HG03095 (cell line): Measurements from ENCODE around the gene CCR9.

Experiments used
- ATAC-seq: cut with Tn5 transposase; IDR thresholded peaks from one replicate; pipeline ENCODE4 v1.9.1; 2021; ENCODE audit warnings: moderate library complexity; ENCODE audit not compliant: unreplicated experiment

CCR9 gene

DNA sequence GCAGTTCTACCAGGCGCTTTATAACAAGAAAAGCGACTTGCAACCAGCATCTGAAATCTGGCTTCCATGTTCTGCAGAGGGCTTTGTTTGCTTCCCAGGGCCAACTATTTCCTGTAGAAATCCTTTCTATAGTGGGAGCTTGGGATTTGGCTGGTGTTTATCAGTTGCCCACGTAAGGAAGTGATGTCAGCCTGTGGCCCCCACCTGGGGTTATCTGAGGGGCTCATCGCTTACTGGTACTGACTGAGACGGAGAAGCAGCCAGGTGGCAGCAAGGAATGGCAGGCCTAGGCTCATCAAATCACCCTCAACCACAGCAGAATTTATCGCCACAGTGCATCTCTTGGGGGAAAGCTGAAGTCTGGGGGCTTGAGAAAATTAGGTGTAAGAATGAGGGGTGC lies 14.6 kb upstream of the CCR9 start:
- ATAC-seq = no peak

DNA sequence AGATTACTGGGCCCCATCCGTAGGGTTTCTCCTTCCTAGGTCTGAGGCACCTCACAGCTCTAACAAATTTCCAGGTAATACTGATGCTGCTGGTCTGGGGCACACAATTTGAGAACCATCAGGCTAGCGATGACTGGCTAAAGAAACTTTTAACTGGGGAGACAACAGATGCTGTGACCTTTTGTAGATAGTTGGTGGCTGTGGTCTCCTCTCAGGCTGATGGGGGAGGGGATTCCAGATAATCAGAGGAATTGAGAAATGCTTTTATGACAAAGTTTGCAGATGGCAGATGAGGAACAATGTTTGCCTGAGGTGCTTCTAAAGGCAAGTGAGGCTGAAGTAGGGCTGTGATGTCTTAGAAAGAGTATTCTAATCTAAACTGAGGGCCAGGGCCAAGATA lies 13.8 kb upstream of the CCR9 start:
- no peak for ATAC-seq

DNA sequence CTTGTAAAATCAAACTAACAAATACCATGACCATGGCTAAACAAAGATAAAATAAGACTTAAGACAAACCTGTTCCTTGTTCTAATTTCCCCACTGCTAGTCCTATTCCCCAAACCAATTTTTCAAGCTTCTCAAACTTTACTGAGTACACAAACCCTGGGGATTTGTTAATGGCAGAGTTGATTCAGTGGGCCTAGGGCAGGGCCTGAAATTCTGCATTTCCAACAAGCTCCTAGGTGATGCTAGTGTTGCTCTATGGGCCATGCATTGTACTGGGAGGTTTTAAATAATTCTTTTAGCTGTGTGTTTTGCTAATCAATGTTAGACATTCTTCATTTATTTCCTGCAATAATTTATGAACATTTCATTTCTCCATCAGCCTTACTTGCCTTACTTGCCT lies 13.3 kb upstream of the CCR9 start:
- no peak for ATAC-seq

DNA sequence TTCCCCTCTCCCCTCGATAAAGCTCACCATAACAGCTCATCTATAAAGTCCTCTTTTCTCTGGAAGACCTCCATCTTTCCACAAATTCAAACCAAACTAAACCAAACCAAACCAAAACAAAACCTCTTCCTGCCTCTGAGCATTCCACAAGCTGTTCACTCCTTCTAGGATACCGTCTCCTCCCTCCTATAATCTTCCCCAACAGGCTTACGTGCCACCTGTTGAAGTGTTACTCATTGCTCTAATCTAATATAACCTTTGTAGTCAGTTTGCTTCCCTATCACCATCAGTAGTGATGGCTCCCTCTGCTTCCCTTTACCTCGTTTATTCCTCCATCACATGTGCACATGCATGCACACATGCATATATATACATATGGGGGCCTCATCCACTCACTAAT lies 12.7 kb upstream of the CCR9 start:
- no peak for ATAC-seq

DNA sequence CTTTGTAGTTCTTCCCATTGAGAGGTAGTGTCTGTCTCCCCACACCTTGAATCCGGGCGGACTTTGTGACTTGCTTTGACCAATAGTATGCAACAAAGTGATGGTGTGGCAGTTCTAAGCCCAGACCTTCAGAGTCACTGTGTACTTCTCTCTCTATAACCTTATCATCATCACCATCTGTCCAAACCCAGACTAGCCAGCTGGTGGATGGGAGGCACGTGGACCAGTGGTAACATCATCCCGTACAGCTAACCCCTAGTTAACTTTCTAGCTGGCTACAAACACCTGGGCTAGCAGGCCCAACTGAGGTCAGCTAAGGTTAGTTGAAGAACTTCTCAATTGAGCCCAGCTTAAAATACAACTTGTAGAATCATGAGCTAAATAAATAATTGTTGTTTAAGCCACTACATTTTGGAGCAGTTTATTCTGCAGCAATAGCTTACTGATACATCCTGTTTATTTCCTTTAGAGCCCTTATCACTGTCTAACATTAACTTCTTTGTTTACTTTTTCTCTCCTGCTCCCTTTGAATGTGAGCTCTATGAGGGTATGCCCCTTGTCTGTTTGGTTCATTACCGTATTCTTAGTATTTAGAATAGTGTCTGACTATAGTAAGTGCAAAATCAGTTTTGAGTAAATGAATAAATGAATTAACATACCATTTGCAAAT lies 11.5 kb upstream of the CCR9 start:
- no peak for ATAC-seq

DNA sequence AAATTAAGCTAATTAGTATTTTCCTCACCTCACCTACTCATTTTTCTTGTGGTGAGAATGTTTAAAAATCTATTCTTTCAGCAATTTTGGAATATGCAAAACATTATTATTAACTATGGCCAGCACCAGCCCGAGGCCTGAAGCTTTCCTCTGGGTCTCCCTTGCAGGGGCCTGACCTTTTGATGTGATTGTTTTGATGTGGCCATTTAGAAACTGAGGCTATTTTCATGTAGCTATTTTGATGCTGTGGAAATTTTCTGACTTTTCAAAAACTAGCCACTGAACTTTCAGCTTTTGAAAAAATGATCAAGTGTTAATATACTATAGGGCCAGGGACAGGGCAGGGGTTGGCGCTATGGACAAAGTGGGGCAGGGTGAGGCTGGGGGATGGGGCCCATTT lies 8.2 kb upstream of the CCR9 start:
- no peak for ATAC-seq

DNA sequence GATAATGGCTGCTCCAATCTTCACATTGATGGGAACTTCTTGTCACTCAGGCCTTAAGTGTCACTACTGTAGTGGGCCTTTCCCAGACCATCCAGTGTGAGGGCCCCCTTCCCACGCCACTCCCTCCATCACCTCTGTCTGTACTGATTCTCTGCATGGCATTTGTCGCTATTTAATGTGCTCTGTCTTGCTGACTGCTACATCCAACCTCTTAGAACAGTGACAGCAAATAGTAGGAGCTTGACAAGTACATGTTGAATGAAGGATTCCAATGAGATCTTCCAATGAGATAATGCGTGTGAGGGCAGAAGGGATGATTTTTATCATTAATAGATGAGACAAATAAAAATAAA lies 5.6 kb upstream of the CCR9 start:
- ATAC-seq = no peak

DNA sequence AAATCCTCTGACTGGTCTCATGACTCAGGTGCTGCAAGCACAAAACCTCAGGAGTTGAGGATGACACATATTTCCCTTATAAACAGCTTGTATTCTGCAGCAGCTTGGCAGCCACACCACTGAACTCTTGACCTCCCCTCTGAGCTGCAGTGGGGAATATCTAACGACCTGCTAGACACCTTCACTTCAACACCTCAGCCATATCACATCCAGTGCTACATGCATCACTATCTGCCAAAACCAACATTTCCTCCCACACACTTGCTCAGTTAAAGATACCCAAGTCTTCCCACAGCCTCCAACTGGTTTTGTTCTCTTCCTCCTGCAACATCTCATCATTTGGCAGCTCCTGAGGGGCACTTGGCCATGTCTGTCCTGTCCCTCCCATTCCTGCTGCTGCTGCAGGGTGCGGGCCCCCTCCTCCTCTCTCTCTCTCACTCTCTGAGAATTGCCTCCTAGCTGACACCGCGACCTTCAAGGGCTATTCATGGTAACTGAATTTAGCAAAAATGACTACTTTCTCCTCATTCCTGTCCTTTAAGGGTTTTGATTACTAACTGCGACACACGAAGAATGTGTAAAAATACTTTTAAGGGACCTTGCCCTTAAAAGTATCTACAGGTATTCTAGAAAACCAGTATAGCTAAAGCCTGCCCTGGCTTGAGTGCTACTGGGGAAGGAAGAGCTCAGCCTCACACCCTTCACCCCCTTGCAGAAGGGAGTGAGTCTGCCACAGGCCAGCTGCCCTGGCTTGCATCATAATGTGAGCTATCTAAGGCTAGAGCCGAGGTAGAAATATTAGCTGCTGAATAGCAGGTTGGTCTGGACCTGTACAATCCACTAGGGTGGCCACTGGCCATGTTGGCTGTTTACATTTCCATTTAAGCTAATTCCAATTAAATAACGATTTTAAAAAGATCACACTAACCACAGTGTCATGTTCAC lies 5.0 kb upstream of the CCR9 start:
- no peak for ATAC-seq

DNA sequence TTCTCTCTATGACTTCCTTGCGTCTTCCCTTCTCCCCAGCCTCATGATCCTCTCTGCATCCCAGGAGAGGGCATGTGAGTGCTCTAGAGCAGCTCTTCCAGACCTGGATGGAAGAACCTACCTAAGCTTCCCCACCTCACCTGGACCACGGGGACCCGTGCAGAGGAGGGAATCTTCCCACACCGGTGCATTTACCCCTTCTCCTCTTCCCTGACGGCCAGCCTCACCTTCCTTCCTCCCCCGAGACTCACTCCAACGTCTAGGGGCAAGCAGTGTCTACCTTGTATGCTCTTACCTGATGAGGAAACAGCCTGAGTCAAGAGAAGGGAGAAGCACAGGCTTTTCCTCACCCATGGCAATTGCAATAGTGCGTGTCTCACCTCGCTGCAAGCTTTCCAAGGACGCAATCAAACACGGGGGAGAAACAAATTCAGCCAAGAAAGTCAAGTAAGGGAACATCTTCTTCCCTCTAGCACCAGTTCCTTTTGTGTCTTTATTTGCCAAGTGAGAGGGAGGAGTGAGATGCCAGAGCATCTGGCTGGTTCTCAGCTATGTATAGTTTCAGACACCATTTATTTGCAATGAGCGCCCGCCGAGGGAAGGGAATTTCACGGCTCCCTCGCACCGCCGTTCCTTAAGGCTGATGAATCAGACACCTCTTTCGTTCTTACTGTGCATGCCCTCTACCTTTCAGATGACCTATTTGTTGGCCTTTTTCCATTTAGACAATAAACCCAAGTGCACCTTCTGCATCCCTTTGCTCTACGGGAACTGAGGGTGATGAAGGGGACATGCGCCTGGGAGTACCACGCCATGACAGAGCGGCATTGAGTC lies 1.8 kb upstream of the CCR9 start:
- ATAC-seq = no peak

DNA sequence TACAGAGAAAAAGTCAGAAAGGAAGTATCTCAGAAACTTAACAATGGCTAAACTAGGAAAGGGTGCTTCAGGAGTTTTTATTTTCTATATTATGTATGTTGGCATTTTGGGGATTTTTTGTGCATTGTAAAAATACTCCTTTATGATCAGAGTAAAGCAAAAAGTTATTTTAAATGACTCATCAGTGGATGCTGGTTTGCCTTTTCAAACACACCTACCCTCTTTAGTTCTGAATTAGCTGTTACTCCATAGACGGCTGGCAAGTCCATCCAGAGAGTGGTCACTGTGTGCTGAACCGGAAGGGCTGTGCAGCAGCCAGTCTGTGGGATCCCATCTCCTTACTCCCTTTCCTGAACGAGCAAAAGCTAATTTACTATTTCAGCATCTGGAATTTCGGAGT lies 942 bp downstream of the CCR9 start:
- no peak for ATAC-seq

DNA sequence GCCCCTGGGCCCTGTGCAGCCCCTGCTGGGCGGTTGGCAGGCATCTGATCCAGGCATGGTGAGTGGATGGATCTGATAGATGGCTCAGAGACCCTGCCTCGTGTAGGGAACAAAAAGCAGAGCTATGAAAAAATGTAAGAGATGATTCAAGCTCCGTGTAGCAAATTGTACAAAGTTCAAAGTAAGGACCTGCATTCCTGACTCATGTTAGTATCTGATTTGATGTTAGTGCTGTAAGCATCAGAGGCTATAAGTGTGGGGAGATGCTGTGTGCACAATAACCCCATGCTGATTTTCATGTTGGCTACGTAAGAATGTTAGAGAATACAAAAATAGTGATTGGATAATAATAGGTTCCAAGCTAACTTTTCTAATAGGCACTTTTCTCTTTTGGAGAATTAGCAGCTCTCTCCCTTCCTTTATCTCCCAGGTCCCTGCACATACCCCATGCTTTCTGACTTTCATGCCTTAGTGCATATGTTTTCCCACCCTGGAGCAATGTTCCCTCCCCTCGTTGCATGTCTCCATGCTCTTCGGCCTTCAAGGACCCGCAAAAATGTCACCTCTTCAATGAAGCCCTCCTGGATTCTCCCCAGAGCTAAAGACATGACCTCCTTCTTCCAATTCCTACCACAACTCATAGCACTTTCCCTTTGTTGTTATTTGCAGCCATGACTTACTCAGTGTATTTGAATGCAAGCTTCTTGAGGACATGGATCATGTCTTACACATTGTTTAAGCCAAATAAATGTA lies 1.6 kb downstream of the CCR9 start:
- no peak for ATAC-seq

DNA sequence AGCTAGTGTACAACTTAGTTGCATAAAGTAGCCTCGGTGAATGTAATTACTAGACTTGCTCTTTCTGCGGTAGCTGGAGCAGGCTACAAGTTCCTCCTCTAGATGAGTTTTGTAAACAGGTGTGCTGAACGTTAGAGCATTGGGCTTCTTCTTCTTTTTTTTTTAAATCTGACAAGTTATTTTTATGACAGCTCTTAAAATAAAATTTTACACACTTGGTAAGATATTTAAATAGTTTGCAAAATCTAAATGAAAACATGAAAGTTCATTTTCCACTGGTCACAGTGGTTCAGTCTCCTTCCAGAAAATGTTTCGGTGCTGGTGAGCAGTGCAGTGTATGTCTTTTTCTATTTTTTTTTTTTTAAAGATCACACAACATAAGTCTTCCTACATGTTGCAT lies 3.0 kb downstream of the CCR9 start:
- ATAC-seq = no peak

DNA sequence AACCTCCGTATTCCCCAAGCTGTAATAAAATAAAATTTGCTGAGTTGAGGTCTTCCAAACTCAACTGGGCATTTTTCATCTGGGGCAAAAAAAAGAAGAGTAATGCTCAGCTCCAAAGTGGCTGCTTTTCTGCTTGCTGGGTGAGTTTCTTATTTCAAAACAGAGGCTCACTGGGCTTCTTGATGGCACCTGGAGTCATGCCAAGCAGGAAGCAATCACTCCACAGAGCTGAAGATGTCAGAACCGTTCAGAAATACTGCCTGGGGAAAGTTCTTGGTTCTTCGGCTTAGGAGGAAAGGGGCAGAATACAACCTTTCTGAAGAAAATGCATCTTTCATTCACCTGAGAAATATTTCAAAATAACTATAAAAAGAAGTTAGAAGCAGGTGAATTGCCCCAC lies 4.1 kb downstream of the CCR9 start:
- no peak for ATAC-seq

DNA sequence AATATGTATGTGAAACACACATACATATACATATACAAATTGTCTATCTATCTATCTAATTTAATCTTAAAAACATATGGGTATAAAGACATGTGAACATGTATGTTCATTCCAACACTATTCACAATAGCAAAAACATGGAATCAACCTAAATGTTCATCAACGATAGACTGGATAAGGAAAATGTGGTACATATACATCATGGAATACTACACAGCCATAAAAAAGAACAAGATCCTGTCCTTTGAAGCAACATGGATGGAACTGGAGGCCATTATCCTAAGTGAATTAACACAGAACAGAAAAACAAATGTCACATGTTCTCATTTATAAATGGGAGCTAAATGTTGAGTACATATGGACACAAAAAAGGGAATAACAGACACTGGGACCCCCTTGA lies 5.8 kb downstream of the CCR9 start:
- ATAC-seq = no peak

DNA sequence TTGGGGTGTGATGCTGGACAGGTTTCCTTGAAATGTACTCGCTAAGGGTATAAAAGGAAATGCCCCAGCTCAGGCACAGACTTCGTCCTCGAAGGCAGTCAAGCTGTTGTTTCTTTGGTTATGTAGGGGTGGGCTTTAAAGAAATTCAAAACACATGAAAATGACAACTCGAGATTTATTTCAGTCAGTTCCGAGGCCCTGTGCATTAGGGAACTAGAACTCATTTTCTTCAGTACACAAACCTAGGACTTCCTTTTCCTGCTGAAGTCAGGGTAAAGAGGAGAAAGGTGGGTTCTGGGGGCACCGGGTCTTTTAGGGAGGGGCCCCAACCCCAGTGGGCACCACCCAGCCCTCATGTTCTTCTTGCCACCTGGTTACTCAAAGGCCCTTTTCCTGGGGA lies 7.7 kb downstream of the CCR9 start:
- no peak for ATAC-seq

DNA sequence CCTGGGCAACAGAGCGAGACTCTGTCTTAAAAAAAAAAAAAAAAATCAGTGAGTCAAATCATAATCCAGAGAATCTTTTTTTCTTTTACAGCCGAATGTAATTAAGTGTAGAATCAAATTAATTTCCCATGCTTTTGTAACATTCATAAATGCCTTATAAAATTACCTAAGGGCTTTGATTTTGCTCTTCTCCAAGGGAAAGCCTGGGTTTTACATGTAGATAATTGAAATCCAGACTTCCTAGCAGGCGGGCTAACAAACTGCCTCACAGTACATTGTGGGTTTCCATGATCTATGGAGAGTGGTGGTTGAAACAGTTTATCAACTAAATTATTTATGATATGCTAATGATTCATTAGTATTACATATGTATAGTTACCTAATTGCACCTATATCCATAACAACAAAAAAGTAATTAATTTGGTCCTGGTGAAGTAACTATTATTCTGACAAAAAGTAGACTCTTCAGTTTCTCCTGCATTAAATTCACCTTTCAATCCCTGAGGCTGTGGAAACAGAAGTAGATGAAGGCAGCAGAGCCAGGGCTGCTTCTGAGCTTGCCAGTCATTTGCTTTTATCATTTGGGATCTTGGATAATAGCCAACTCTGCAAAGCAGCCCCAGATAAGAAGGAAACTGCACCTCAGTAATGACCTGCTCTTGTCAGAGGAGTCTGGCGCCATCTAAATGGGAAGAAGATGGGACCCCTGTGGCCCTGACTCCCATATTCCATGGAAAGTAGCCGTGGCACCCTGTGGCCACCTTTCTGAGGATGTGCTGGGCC lies 9.5 kb downstream of the CCR9 start:
- ATAC-seq = no peak

DNA sequence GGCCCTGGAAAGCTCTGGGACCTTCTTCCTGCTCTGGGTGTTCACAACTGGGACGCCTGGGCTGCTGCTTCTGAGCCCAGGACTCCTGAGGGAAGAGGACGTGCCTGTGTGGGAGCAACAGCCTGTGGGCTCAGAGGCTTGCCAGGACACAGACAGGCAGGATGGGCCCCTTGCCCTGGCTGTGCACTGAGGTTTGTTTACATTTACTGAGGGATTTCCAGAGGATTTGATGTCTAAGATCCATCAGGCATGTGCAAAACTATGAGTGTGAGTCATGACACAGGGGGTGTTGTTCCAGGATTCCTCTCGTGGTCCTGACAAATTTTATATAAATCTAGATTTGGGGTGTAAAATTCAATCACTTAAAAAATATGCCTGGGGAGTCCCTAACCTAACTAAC lies 10.6 kb downstream of the CCR9 start:
- no peak for ATAC-seq

DNA sequence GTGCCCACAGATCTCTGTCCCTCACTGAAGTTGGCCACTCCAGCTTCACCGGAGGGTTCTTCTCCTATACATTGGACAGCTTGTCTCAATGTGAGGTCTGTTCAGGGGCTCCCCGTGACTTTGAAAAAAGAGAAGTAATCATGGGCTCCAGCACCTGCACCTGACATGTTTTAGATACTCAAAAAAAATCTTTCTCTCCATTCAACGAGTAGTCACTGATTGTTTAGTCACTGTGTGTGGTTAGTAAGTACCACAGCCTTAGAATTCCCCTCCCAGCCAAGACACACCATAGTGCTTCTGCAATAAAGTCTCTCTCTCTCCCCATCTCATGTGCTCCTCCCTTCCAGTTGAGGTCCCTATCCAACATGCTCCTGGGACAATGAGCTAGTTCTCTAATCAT lies 18.6 kb downstream of the CCR9 start:
- ATAC-seq = no peak

DNA sequence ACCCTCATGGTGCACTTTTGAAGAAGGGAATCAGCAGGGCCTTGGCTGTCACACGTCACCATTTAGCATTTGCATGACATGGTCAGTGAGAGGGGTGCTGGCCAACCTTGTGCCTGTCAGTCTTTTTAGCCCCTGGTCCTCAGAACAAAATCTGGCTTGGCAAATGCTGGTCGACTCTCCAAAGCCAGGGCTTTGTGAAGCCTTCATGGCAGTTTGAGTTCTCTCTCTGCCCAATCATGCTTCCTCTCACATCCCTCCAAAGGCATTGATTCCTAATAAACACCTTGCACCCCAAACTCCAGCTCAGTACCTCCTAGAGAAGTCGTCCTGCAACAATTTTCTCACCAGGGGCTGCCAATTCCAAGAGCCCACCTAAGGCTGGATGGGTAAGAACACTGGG lies 19.4 kb downstream of the CCR9 start:
- no peak for ATAC-seq

DNA sequence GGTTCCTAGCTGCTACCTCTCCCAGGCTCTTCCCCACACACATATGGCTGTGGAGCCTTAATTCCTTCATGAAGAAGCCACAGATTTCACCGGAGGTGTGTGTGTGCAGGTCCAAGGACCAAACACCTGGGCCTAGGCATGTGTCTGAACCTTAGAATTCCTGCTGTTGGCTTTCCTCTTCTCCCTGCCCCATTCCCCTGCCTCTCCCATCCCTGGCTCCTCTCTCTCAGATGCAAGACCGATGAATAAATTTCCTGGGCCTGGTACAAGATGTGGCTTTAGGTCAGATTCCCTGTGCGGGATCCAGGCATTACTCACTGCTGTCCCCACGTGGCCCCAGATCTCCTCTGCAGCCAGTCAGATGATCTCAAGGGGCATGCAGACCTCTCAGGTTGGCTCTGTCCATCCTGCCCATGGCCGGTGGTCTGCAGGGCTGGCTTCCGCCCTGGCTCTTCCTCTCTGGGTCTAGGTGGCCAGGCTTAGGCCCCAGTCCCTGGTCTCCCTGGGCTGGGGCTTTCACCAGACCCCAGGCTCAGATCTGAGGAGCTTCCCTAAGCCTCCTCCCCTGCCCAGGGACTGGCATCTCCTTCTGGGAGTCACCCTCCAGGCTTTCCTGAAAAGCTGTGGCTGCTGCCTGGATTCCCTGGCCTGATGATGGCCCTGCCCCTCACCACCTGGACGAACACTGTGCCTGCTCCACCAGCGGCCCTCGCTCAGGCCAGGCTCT lies 20.5 kb downstream of the CCR9 start:
- ATAC-seq = no peak
